Esophagus muscularis mucosa (tissue), 4 donors: Measurements from ENCODE around the gene SPEF1. TPM values are rescaled to one million over a fixed set of nuclear protein-coding genes. Genes with fewer than 3 reads are reported as not detected.
"Not testable (repeated sequence)": the region's sequence is repeated elsewhere in the genome, so short reads cannot be mapped to it uniquely, and the experiment has no call there.

Experiments
- DNase-seq: peaks from one replicate; pipeline ENCODE4 v3.0.0-alpha.2; 2017; ENCODE audit errors: extremely low spot score
- H3K27ac ChIP-seq, 4 donors: fragments of 200-600 bp; sonication (generic); replicated peaks in 1 of 4; 1 replicate in 3 of 4; 2 replicates in 1 of 4; pipeline ENCODE4 v1.5.1; 2016 to 2019; ENCODE audit warnings: mild to moderate bottlenecking in 1 of 4
- H3K27me3 ChIP-seq, 4 donors: fragments of 200-600 bp; sonication (generic); one replicate each; pipeline versions ENCODE4 v1.5.1 to v1.6.0; 2016 to 2019
- H3K36me3 ChIP-seq, 4 donors: fragments of 200-600 bp; sonication (generic); one replicate each; pipeline ENCODE4 v1.5.1; 2016 to 2019
- H3K4me1 ChIP-seq, 4 donors: fragments of 200-600 bp; sonication (generic); one replicate each; pipeline ENCODE4 v1.5.1; 2016 to 2019
- H3K4me3 ChIP-seq, 4 donors: fragments of 200-600 bp; sonication (generic); 1 replicate in 2 of 4; 2 replicates in 2 of 4; pipeline ENCODE4 v1.5.1; 2016 to 2019; ENCODE audit warnings: mild to moderate bottlenecking in 4 of 4, moderate library complexity in 1 of 4
- H3K9me3 ChIP-seq, 4 donors: fragments of 200-600 bp; sonication (generic); 1 replicate in 3 of 4; 2 replicates in 1 of 4; pipeline ENCODE4 v1.5.1; 2016 to 2019
- EP300 ChIP-seq: sonication (generic); formaldehyde crosslinking; IDR thresholded peaks from one replicate; pipeline ENCODE4 v1.6.1; 2017; ENCODE audit warnings: antibody characterized with exemption
- POLR2A ChIP-seq: fragments of 450-650 bp; IDR thresholded peaks from one replicate; pipeline ENCODE4 v1.6.1; 2017; ENCODE audit warnings: antibody characterized with exemption, moderate library complexity, mild to moderate bottlenecking, low read depth
- POLR2AphosphoS5 ChIP-seq, 2 donors: sonication (generic); formaldehyde crosslinking; IDR thresholded peaks; one replicate each; pipeline ENCODE4 v1.6.1; 2017; ENCODE audit warnings: antibody characterized with exemption in 2 of 2
- WGBS: methylation state at CpG from one replicate; pipeline ENCODE4 v1.1.5; 2018; 5-methylcytosine and 5-hydroxymethylcytosine counted together
- intact Hi-C: fragments of 100-400 bp; cut with DNase I; formaldehyde crosslinking; loops from one replicate; pipeline ENCODE4 v1.15.1; 2023
- total RNA-seq, 4 donors: library from RNA; depleted of rRNA; stranded (reverse); fragments of >200 nt; gene quantifications; one replicate each; pipeline versions ENCODE4 v1.1.0 to v1.2.1, GENCODE V29; 2016
- TF ChIP-seq, protein P1 (sequence below), 3 experiments: fragments of 200-600 bp in 2 of 3; fragments of 450-650 bp in 1 of 3; sonication (generic) in 2 of 3; IDR thresholded peaks; one replicate each; pipeline ENCODE4 v1.5.1; 2017 to 2019; ENCODE audit warnings: antibody characterized with exemption in 3 of 3, mild to moderate bottlenecking in 2 of 3, moderate library complexity in 1 of 3

The SPEF1 gene
- total RNA-seq, 4 donors from 2014 or later, result 0.50 TPM; not detected in 3

DNA sequence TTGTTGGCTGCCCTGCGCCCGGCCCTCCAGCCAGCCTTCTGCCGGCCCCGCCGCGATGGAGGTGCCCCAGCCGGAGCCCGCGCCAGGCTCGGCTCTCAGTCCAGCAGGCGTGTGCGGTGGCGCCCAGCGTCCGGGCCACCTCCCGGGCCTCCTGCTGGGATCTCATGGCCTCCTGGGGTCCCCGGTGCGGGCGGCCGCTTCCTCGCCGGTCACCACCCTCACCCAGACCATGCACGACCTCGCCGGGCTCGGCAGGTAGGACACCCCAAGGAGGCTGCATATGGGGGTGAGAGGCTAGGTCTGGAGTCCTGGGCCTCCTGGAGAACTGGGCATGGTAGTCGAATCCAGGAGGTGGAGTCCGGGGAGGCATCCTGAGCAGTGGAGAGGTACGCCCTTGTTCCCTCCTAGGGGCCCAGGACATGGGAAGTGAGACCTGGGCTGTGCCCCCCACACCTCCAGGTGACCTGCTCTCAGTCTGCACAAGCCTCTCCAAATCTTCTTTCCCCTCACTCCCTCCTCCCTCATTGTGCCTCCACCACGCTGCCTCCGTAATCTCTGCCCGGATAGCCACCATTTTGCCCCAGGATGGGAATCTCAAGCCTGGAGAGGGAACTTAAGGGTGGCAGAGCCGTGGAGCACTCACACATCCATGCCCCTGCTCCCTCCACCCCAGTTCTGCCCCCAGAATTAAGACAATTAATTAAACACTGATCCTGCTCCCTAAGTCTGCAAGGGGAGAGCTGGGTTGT, 15.4 kb upstream of the SPEF1 start:
- intact Hi-C loops, result no loop called here
- Histone ChIP-seq H3K9me3 (no peaks in the 10 kb centered on the region), H3K4me3 (peak overlapping the region; percentile 63 to 81 (median 66)), H3K27ac (peak overlapping the region; percentile 95 to 99 (median 98)), H3K27me3 (no peaks in the 10 kb centered on the region), H3K4me1 (peaks cover 15 to 57% (median 56%) of the 10 kb centered on the region in 4 donors), H3K36me3 (peaks cover 9 to 38% (median 24%) of the 10 kb centered on the region in 4 donors)
- 33% methylated on average over 7 of the region's 33 CpGs for WGBS
- no peak for DNase-seq
- TF ChIP-seq POLR2AphosphoS5 (IDR thresholded peaks at IDR 0.05), result no peak
- TF ChIP-seq EP300, result no peak
- TF ChIP-seq POLR2A, result no peak
- TF ChIP-seq, protein P1, sequence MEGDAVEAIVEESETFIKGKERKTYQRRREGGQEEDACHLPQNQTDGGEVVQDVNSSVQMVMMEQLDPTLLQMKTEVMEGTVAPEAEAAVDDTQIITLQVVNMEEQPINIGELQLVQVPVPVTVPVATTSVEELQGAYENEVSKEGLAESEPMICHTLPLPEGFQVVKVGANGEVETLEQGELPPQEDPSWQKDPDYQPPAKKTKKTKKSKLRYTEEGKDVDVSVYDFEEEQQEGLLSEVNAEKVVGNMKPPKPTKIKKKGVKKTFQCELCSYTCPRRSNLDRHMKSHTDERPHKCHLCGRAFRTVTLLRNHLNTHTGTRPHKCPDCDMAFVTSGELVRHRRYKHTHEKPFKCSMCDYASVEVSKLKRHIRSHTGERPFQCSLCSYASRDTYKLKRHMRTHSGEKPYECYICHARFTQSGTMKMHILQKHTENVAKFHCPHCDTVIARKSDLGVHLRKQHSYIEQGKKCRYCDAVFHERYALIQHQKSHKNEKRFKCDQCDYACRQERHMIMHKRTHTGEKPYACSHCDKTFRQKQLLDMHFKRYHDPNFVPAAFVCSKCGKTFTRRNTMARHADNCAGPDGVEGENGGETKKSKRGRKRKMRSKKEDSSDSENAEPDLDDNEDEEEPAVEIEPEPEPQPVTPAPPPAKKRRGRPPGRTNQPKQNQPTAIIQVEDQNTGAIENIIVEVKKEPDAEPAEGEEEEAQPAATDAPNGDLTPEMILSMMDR (IDR thresholded peaks at IDR 0.05), result no peak

DNA sequence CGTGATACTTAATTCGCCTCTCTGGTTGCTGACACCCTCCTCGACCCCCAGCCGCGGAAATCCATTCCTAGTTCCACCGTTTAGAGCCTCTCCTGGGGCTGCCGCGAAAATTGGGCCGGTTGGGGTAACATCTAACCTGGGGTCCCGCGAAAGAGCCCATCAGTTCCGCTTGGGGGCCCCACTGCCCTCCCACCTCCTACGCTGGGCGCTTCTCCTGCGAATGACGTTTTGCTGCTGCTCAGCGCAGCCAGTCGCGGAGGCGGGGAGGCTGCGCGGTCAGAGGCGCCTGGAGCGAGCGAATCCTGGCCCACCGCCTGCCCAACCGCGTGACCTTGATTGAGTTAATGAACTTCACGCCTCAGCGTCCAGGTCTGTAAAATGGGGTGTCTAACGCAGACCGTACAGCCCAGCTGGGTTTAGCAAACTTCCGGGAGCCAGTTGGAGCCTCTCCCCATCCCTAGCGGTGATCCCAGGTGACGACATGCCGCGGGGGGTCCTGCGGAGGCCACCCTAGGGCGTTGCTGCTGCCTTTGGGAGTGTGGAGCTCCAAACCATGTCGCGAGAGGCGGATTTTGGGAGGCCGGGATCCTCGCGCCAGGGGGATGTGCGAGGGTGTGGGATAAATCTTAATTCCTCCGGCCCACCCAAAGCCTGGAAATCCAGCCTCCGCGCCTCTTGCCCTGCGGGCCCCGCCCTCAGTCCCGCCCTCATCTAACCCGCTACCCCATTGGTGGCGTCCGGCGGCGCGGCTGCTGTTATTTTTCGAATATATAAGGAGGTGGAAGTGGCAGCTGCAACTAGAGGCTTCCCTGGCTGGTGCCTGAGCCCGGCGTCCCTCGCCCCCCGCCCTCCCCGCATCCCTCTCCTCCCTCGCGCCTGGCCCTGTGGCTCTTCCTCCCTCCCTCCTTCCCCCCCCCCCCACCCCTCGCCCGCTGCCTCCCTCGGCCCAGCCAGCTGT, 14.5 kb upstream of the SPEF1 start, which contains the start of gene CDC25B:
TSS of gene CDC25B (plus strand) at position 800 of the 958 bp plus-strand sequence. CDS start 222 bp downstream, outside the sequence.
- no peaks in the 10 kb centered on the region for H3K9me3 ChIP-seq
- peak within 1 kb of the TSS; percentile 95 to 99 (median 98) for H3K27ac ChIP-seq
- under 1% methylated on average over 38 of the region's 69 CpGs for WGBS
- no peaks in the 10 kb centered on the region for H3K27me3 ChIP-seq
- intact Hi-C loops, result no loop called here
- DNase-seq, result peak; percentile 99
- peaks cover 15 to 57% (median 56%) of the 10 kb centered on the region in 4 donors for H3K4me1 ChIP-seq
- H3K36me3 ChIP-seq, result peaks cover under 1 to 30% (median 15%) of the 10 kb centered on the region in 4 donors
- peak within 1 kb of the TSS; percentile 63 to 81 (median 66) for H3K4me3 ChIP-seq
- TF ChIP-seq POLR2A (peak; percentile 13), EP300 (no peak), POLR2AphosphoS5 (IDR thresholded peaks at IDR 0.05) (peak; percentile 85 to 88)
- TF ChIP-seq, protein P1 (IDR thresholded peaks at IDR 0.05), result peak; percentile 45 to 55 (median 46)

DNA sequence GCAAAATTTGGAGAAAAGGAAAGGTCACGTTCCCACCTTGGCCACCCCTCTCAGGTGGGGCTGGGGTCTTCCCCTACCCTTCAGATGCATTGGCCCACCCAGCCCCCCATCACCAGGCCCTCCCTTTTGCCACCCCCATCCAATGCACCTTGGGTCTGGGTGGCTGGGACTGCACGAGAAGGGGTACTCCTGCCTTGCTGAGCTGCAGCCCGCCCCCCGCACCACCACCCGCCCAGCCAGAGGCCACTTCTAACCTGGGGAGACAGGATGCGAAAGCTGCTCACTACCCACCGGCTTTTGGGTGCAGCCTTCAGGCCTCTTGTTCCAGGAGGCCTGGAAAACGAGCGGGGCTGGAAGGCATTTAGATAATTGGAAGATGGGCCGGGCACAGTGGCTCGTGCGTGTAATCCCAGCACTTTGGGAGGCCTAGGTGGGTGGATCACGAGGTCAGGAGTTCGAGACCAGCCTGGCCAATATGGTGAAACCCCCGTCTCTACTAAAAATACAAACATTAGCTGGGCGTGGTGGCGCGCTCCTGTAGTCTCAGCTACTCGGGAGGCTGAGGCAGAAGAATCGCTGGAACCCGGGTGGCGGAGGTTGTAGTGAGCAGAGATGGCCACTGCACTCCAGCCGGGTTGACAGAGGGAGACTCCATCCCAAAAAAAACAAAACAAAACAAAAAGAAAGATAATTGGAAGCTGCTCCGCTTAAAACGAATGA, 13.6 kb upstream of the SPEF1 start:
- Histone ChIP-seq H3K4me3 (peak overlapping the region; percentile 63 to 81 (median 66)), H3K27ac (peak overlapping the region; percentile 95 to 99 (median 98)), H3K4me1 (peaks cover 15 to 48% (median 46%) of the 10 kb centered on the region in 4 donors), H3K27me3 (no peaks in the 10 kb centered on the region), H3K36me3 (peaks cover 0 to 20% (median 7%) of the 10 kb centered on the region in 4 donors), H3K9me3 (no peaks in the 10 kb centered on the region)
- WGBS, result 77% methylated on average over 24 of the region's 25 CpGs
- intact Hi-C loops, result no loop called here
- DNase-seq, result no peak
- TF ChIP-seq POLR2A (no peak), POLR2AphosphoS5 (IDR thresholded peaks at IDR 0.05) (no peak), EP300 (no peak)
- TF ChIP-seq, protein P1 (IDR thresholded peaks at IDR 0.05), result no peak

DNA sequence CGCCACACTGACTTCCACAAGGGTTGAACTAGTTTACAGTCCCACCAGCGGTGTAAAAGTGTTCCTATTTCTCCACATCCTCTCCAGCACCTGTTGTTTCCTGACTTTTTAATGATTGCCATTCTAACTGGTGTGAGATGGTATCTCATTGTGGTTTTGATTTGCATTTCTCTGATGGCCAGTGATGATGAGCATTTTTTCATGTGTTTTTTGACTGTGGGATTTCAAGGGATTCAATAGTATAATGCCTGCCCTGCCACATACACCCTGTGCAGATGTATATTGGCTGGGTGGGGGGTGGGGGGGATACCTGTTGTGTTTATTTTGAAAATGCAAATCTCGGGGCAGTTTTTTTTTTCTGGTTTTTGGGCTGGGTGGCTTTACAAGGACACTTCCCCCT, 12.9 kb upstream of the SPEF1 start:
- H3K4me3 ChIP-seq, intact Hi-C loops, H3K9me3 ChIP-seq, DNase-seq, H3K27me3 ChIP-seq: not testable (repeated sequence)
- H3K4me1 ChIP-seq, result peaks cover 13 to 41% (median 39%) of the 10 kb centered on the region in 4 donors
- H3K27ac ChIP-seq, result peak overlapping the region in 3 of 4 donors; percentile 96 to 99 (median 99)
- 94% methylated on average over 1 of the region's 3 CpGs for WGBS
- H3K36me3 ChIP-seq, result peaks cover 0 to 16% (median 5%) of the 10 kb centered on the region in 4 donors

DNA sequence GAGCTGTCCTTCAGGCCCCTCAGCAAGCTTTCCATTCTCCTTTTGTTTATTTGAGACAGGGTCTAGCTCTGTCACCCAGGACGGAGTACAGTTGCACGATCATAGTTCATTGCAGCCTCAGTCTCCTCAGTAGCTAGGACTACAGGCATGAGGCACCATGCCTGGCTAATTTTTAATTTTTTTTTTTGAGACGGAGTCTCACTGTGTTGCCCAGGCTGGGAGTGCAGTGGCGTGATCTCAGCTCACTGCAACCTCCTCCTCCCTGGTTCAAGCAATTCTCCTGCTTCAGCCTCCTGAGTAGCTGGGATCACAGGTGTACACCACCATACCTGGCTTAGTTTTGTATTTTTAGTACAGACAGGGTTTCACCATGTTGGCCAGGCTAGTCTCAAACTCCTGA, 8.0 kb upstream of the SPEF1 start:
- H3K4me3 ChIP-seq, H3K27ac ChIP-seq, H3K36me3 ChIP-seq, H3K9me3 ChIP-seq, H3K27me3 ChIP-seq, DNase-seq: not testable (repeated sequence)
- H3K4me1 ChIP-seq, result peaks cover 23 to 38% (median 30%) of the 10 kb centered on the region in 4 donors
- intact Hi-C loops, result loop anchor here (5.0 kb wide), 1 partner anchor 293 kb away; no protein-coding TSS in a partner anchor
- 99% methylated on average over 4 of the region's 4 CpGs for WGBS
